Measurements from ENCODE around the gene MAP2K2. TPM values are rescaled to one million over a fixed set of nuclear protein-coding genes. Genes with fewer than 3 reads are reported as not detected.

The MAP2K2 gene
- total RNA-seq, 4 donors from 2014 or later, result 47.4 to 65.2 (median 61.4) TPM

DNA sequence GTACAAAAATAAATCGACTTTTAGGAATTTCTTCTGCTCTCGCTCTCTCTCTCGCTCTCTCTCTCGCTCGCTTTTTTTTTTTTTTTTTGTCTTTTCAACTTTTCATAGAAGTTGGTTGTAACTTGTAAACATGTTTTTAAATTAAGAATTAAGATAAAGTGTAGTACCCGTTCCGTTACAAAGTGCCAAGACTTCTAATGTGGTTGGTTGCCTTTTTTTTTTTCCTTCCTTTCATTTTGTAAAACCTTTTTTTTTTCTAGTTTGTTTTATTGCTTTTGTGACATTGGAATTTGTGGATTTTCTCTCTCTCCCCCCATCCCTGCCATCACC is 77.6 kb downstream of the MAP2K2 start:
- no peak for TF ChIP-seq CTCF (IDR thresholded peaks at IDR 0.05)
- no peak for DNase-seq (ENCODE audit: low spot score)
- no peak for ATAC-seq (ENCODE audit: low FRiP score)

- no peak for TF ChIP-seq CTCF (IDR thresholded peaks at IDR 0.05)
- ATAC-seq (ENCODE audit: low FRiP score), result no peak
- DNase-seq (ENCODE audit: low spot score), result no peak
These were observed 78.1 kb downstream of the MAP2K2 start for GRCh38 chr19:4045597-4046361.

DNA sequence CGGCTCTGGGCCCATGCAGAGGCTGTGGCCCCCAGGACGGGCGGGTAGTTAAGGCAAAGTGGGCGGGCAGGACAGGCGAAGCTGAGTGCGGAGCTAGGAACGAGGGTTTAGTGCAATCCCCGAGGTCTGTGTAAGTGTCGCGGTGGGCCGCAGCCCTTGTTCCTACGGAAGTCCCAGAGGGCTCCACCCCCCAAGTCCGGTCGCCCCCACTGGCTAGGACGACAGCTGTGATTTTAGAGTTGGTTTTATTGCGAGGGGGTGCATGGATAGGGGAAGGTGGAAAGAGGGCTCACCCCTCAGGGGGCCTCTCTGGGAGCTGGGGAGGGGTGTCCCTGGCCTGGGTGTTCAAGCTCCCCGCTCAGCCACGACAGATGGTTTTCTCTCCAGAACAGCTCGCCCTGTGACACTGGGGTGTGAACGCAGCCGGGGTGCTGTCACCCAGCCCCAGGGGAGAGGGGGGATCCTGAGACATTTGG is 78.9 kb downstream of the MAP2K2 start:
- no peak for ATAC-seq (ENCODE audit: low FRiP score)
- no peak for TF ChIP-seq CTCF (IDR thresholded peaks at IDR 0.05)
- DNase-seq (ENCODE audit: low spot score), result no peak

DNA sequence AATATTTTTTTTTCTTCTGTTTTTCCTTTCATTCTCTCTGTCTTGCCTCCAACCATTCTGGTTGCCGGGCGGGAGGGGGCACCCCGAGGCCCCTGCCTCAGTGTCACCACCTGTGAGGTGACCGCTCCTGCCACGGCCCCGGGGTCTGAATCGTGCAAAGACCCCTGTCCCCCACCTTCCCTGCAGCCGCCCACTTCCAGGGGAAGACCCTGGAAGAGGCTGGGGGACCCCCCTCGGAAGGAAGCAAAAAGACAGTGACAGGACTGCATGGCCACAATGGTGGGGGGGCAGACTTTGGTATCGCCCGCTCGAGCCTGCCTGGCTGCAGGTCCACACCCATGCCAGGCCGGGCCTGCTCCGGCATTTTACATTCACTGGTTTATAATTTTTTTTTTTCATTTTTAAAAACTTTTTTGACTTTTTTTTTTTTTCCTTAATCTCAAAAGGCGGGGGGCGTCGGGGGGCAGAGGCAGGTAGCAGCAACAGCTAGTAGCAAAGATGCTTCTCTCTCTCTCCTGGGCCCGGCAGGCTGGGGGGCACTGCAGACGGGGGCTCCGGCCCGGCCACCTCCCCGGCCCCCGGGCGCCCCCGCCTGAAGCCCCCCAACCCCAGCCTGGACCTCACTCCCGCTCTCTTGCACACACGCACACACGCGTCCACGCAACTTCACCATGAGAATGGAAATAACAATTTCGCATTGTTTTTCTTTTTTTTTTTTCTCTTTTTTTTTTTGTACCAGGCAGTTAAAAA is 79.8 kb downstream of the MAP2K2 start:
- TF ChIP-seq CTCF (IDR thresholded peaks at IDR 0.05), result no peak
- ATAC-seq (ENCODE audit: low FRiP score) (no peak), DNase-seq (ENCODE audit: low spot score) (no peak)

- no peak for ATAC-seq (ENCODE audit: low FRiP score)
- DNase-seq (ENCODE audit: low spot score), result no peak
- TF ChIP-seq CTCF (IDR thresholded peaks at IDR 0.05), result no peak
These were observed 80.5 kb downstream of the MAP2K2 start for GRCh38 chr19:4043401-4043800.

DNA sequence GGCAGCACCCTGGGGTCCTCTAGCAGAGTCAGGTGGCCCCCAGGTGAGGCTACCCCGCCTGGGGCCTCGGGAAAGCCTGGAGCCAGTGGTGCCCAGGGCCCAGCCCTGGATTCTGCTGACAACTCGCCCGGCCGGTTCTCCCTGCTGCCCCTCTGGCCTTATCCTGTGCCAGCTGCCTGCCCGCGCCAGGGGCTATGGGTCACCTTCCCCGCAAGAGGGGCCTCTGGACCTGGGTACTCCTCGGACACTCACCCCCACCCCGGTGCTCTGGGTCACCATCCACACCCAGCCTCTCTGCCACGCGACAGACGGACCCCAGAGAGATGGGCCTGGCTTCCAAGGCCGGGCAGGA is 81.2 kb downstream of the MAP2K2 start:
- no peak for TF ChIP-seq CTCF (IDR thresholded peaks at IDR 0.05)
- ATAC-seq (ENCODE audit: low FRiP score) (no peak), DNase-seq (ENCODE audit: low spot score) (no peak)

Data from omental fat pad (tissue), 4 donors.